GM12801 (cell line): ENCODE data around the gene THBD.

ENCODE experiments used
- TF ChIP-seq, protein P1 (sequence below): IDR thresholded peaks from one replicate; pipeline ENCODE4 v1.5.1; 2011; ENCODE audit warnings: control low read depth; ENCODE audit not compliant: insufficient read length; ENCODE audit errors: extremely low read depth

The THBD gene

DNA sequence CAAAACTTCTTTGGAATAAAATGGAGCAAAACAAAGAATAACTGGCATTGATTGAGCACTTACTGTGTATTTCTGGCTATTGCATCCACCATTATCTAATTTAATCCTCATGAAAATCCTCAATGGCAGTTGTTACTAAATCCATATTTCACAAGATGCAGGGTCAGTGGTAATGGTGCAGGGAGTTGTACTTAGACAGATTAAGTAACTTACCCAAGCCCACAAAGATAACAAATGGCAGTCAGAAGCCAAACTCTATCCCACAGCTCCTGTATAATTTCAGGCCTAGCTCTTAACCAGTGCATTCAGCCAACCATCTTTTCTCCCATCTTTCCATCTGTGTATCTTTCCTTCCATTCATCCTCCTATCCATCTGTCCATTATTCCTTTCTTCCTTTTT is 43.7 kb downstream of the THBD start:
- TF ChIP-seq, protein P1, sequence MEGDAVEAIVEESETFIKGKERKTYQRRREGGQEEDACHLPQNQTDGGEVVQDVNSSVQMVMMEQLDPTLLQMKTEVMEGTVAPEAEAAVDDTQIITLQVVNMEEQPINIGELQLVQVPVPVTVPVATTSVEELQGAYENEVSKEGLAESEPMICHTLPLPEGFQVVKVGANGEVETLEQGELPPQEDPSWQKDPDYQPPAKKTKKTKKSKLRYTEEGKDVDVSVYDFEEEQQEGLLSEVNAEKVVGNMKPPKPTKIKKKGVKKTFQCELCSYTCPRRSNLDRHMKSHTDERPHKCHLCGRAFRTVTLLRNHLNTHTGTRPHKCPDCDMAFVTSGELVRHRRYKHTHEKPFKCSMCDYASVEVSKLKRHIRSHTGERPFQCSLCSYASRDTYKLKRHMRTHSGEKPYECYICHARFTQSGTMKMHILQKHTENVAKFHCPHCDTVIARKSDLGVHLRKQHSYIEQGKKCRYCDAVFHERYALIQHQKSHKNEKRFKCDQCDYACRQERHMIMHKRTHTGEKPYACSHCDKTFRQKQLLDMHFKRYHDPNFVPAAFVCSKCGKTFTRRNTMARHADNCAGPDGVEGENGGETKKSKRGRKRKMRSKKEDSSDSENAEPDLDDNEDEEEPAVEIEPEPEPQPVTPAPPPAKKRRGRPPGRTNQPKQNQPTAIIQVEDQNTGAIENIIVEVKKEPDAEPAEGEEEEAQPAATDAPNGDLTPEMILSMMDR: no peak

DNA sequence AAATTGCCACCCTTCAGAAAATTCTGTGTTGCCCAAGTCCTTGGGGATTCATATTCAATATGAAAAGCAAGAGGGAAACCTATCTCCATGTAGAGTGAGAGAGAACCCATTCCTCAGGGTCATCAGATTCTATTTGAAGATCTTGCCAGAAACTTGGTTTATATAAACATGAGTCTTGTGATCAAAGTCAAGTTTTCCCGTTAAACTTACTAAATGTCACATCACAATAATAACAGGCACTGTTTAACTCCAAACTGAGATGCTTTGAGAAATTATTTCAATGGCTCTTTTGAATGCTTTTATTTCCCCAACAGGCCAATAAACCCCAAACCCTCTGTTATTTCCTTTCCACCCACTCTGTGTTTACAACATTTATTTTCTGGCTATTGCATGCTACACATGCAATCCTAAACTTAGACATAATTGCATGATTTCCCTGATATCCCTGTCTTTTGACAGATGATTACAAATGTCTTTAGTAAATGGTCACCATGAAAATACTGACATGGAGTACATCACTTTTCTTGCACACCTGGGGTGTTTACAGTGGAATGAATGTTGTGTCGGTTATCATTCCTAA is 45.5 kb downstream of the THBD start:
- TF ChIP-seq, protein P1: no peak

DNA sequence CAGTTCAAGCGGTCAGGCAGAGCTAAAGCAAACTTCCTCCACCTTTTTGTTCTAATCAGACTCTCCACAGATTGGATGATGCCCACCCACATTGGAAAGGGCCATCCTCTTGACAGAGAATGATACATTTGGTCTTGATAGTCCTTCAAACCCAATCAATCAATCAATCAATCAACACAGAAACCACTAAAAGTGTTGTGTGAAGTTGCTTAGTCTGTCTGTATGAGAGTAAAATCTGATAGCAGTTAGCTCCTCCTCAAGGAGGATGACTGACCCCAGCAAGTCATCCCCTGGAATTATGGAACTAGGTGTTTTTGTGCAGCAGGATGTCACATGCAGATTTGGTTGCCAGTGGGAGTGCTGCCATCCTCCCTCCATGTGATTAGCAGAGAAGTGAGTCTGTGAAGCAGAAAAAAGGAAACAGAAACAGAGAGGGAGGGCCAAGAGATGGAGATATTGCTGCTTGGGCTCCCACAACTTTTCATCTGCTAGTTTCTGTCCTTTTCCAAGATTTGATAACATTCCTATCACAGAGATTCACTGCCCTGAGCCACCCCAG is 46.3 kb downstream of the THBD start:
- TF ChIP-seq, protein P1: no peak

DNA sequence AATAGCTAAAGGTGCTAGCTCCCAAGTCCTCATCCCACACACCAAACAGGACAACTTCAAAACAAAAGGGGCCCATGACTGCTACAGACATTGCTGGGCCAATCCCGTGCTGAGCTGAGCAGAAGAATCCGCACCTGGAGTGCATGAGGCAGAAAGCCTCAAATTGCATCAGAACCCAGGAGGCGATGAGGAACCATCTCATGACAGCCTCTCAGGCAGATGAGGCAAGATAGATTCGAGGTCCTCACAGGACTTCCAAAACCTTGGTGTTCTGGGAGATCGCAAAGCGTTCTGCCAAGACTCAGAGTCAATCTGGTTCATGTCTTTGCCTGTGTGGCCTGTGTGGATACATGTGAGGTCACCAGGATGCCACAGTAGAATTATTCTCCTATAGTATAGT is 47.2 kb downstream of the THBD start:
- TF ChIP-seq, protein P1: no peak

DNA sequence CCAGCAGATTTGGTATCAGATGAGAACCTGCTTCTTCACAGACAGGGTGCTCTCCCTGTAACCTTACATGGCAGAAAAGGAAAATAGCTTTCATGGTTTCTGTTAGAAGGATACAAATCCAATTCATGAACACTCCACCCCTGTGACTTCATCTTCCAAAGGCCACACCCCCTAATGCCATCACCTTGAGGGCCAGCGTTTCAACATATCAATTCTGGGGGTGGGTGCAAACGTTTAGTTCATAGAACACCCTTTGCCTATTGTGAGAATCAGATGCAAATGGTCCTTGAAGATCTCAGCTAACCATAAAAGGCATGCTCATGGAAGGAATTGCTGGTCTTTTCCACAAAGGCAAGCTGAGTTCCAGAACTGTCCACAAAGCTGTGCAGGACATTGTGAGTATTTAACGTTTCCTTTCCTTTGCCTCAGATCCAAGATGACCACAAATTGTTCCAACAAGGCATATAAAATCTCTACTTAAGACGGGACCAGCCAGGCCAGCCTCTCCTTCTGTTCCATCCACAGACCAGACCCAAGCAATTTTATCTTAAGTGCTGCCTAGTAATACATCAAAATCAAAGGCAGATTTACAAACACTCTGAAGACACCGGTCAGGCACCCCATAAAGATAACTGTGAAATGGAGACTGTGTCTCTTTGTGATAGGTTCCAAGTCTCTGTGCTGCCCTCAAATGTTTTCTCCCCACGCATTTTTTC is 49.1 kb downstream of the THBD start:
- TF ChIP-seq, protein P1: no peak

DNA sequence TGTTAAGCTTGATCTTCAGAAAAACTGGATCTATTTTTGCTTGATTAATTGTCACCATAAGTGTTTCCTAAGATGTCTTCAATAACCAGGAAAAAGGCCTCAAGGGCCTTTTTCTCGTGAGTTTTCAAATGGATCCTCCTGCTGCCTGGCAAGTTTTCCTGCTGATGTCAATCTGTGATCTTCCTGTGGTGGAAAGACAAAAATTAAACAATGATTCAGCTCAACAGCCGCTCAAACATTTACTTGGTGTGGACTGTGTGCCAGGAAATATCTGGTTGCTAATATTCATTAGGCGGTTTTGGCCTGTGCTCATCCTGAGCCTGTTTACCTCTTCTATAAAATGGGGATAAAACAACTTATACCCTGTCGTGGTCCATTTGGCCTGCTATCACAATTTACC is 49.7 kb downstream of the THBD start:
- TF ChIP-seq, protein P1: no peak

DNA sequence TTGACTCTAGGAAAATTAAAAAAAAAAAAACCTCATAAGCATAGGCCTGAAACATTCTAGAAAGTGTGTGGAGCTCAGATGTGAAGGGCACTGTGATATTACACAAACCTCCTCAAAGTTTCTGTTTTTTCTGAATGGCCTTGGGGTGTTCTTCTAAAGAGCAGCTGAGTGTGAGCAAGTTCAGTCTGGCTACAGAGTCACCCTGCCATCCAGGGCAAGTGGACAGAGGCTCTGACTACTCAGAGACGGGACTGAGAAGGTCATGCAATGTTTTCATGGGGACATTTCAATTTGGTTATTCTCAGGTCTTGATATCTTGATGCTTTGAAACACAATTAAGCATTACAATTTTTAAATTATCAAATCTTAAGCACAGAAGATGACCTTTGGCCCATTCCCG is 51.0 kb downstream of the THBD start:
- TF ChIP-seq, protein P1: no peak
